Keratinocyte (primary cell): ENCODE results near the gene METTL8. TPM values are rescaled to one million over a fixed set of nuclear protein-coding genes. Genes with fewer than 3 reads are reported as not detected.
"Not testable (repeated sequence)": the region's sequence is repeated elsewhere in the genome, so short reads cannot be mapped to it uniquely, and the experiment has no call there.

Experiments
- DNase-seq: peaks from one replicate; pipeline ENCODE4 v3.0.0-alpha.2; 2011; ENCODE audit warnings: low read depth, missing footprints, low spot score
- FAIRE-seq: peaks from 2 replicates; lab custom pipeline; 2011; peaks lifted over from hg19 to GRCh38; lab: Jason Lieb, UNC
- H2AFZ ChIP-seq: 2 replicates; pipeline ENCODE4 v1.6.0; 2012; ENCODE audit warnings: low read length, control low read depth, inconsistent platforms; ENCODE audit not compliant: control insufficient read depth
- H3K27ac ChIP-seq: 2 replicates; pipeline ENCODE4 v1.5.1; 2011; ENCODE audit warnings: low read length; ENCODE audit not compliant: control insufficient read depth, insufficient read depth
- H3K27me3 ChIP-seq: 3 replicates; pipeline ENCODE4 v1.6.0; 2011; ENCODE audit warnings: low read length; ENCODE audit not compliant: control insufficient read depth, insufficient read depth; ENCODE audit errors: extremely low read depth
- H3K36me3 ChIP-seq, 2 experiments: 2 replicates in 1 of 2; 3 replicates in 1 of 2; pipeline ENCODE4 v1.5.1; 2011; ENCODE audit warnings: low read length in 2 of 2, mild to moderate bottlenecking in 1 of 2; ENCODE audit not compliant: control insufficient read depth in 2 of 2, insufficient read depth in 2 of 2; ENCODE audit errors: extremely low read depth in 1 of 2
- H3K4me1 ChIP-seq: 3 replicates; pipeline ENCODE4 v1.5.1; 2011; ENCODE audit warnings: low read length; ENCODE audit not compliant: control insufficient read depth, insufficient read depth; ENCODE audit errors: extremely low read depth
- H3K4me2 ChIP-seq: 3 replicates; pipeline ENCODE4 v1.6.0; 2011; ENCODE audit warnings: low read depth, low read length; ENCODE audit not compliant: control insufficient read depth, insufficient read depth; ENCODE audit errors: extremely low read depth
- H3K4me3 ChIP-seq, 3 experiments: fragments of 200-600 bp in 1 of 3; sonication (generic) in 1 of 3; 2 replicates in 2 of 3; 3 replicates in 1 of 3; pipeline ENCODE4 v1.5.1; 2011 to 2016; ENCODE audit warnings: low read length in 3 of 3, mild to moderate bottlenecking in 3 of 3, control low read depth in 2 of 3, inconsistent platforms in 1 of 3, low read depth in 1 of 3, mixed read lengths in 1 of 3, mixed run types in 1 of 3, moderate library complexity in 1 of 3; ENCODE audit not compliant: control insufficient read depth in 2 of 3, insufficient read depth in 2 of 3; ENCODE audit errors: extremely low read depth in 1 of 3
- H3K79me2 ChIP-seq: 2 replicates; pipeline ENCODE4 v1.6.0; 2012; ENCODE audit warnings: low read length; ENCODE audit not compliant: control insufficient read depth, insufficient read depth
- H3K9ac ChIP-seq: 3 replicates; pipeline ENCODE4 v1.6.0; 2011; ENCODE audit warnings: low read length; ENCODE audit not compliant: control insufficient read depth, insufficient read depth; ENCODE audit errors: extremely low read depth
- H3K9me1 ChIP-seq: 3 replicates; pipeline ENCODE4 v1.6.0; 2011; ENCODE audit warnings: low read length; ENCODE audit not compliant: control insufficient read depth, insufficient read depth; ENCODE audit errors: extremely low read depth
- H3K9me3 ChIP-seq: 2 replicates; pipeline ENCODE4 v1.5.1; 2012; ENCODE audit warnings: low read depth, low read length; ENCODE audit not compliant: control insufficient read depth
- H4K20me1 ChIP-seq: 3 replicates; pipeline ENCODE4 v1.6.0; 2011; ENCODE audit warnings: low read length; ENCODE audit not compliant: control insufficient read depth, insufficient read depth; ENCODE audit errors: extremely low read depth
- EZH2 ChIP-seq: IDR thresholded peaks from one replicate; pipeline ENCODE4 v1.6.1; 2012; ENCODE audit warnings: inconsistent platforms, mild to moderate bottlenecking, low read length, moderate library complexity
- dilution Hi-C: fragments of 300-500 bp; cut with MboI; formaldehyde crosslinking; loops from one replicate; pipeline ENCODE4 v1.7.0; 2020; ENCODE audit warnings: low sequenced_read_pairs; ENCODE audit not compliant: extremely low pct_ligation_motif_present
- polyA plus RNA-seq, 5 experiments: library from polyadenylated mRNA; depleted of rRNA in 3 of 5; stranded (reverse) in 3 of 5; stranded (forward) in 1 of 5; unstranded in 1 of 5; fragments of >200 nt; gene quantifications; 1 replicate in 1 of 5; 2 replicates in 3 of 5; 3 replicates in 1 of 5; pipeline versions ENCODE4 v1.2.1 to v1.2.3, GENCODE V29; 2011 to 2012; ENCODE audit warnings: missing spikeins in 2 of 5, low read depth in 1 of 5, low replicate concordance in 1 of 5
- TF ChIP-seq, protein P1 (sequence below), 3 experiments: IDR thresholded peaks in 1 of 3; conservative IDR thresholded peaks in 1 of 3; optimal IDR thresholded peaks in 1 of 3; 2 replicates in 2 of 3; 3 replicates in 1 of 3; pipeline versions ENCODE3 to v1.5.1; 2011; ENCODE audit warnings: low read length in 3 of 3, mild to moderate bottlenecking in 3 of 3, moderate library complexity in 2 of 3, control low read depth in 1 of 3, inconsistent platforms in 1 of 3; ENCODE audit not compliant: insufficient read depth in 2 of 3; ENCODE audit errors: extremely low read depth in 1 of 3

Gene METTL8
- polyA plus RNA-seq, 1 donor (not counting 4 experiments of a cell fraction or from before 2014, with no cell fraction given): 81.2 TPM

DNA sequence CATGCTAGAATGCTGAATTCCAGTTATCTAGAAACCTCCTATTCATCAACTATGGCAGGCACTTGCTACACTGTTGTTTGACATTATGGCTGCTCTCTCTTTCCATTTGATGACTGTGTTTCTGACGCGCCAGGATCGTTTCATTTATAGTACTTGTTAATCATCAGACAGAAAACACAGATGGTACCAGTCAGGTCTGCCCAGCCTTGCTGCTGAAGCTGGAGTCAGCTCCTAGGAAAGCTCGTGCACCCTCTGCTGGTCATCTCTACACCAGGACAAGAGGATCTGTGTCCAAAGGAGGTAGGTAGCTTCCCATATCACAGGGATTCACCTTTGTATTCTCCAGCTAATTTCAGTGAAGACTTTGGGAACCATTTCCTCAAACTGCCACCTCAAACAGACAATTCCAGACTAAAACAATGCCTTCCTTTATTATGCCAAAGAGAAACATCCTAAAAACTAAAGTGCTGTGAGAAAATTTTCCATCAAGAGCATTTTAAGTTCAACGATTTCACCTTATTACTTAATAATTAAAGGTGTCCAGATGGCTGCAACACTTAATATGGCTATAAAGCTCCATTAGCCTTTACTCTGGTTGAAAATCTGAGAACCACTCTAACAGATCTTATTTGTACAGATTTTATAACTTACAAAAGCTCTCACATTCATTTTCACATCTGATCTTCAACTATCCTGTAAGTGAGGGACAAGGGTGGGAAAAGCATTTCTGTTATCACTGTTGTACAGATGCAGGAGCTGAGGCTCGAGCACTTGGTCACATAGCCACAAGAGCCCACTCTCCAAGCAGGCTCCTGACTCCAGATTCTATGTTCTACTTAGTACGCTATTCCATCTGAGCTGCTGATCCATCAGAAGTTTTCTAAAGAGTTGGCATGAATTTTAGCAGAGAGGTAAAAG, 17.5 kb downstream of the METTL8 start:
- peak; percentile 88 for DNase-seq
- no peak for TF ChIP-seq EZH2
- TF ChIP-seq, protein P1, sequence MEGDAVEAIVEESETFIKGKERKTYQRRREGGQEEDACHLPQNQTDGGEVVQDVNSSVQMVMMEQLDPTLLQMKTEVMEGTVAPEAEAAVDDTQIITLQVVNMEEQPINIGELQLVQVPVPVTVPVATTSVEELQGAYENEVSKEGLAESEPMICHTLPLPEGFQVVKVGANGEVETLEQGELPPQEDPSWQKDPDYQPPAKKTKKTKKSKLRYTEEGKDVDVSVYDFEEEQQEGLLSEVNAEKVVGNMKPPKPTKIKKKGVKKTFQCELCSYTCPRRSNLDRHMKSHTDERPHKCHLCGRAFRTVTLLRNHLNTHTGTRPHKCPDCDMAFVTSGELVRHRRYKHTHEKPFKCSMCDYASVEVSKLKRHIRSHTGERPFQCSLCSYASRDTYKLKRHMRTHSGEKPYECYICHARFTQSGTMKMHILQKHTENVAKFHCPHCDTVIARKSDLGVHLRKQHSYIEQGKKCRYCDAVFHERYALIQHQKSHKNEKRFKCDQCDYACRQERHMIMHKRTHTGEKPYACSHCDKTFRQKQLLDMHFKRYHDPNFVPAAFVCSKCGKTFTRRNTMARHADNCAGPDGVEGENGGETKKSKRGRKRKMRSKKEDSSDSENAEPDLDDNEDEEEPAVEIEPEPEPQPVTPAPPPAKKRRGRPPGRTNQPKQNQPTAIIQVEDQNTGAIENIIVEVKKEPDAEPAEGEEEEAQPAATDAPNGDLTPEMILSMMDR (optimal IDR thresholded peaks at IDR 0.05 in 1 of 3, IDR thresholded peaks at IDR 0.05 in 1 of 3, conservative IDR thresholded peaks at IDR 0.05 in 1 of 3; ENCODE audit: extremely low read depth in 1 of 3, insufficient read depth in 2 of 3, low read length in 3 of 3): peak; percentile 86 to 95 (median 95)
- H3K9me1 ChIP-seq: no peaks in the 10 kb centered on the region
- peaks cover 14% of the 10 kb centered on the region for H3K4me1 ChIP-seq
- no peak overlapping the region for H3K4me3 ChIP-seq
- peak overlapping the region; percentile 32 for H2AFZ ChIP-seq
- no peaks in the 10 kb centered on the region for H3K36me3 ChIP-seq
- FAIRE-seq: peak; percentile 90
- no peaks in the 10 kb centered on the region for H3K27me3 ChIP-seq
- peak overlapping the region; percentile 59 for H3K4me2 ChIP-seq
- H3K9ac ChIP-seq: no peak overlapping the region
- dilution Hi-C loops: no loop called here
- H3K79me2 ChIP-seq: peaks cover 65% of the 10 kb centered on the region
- no peaks in the 10 kb centered on the region for H4K20me1 ChIP-seq
- H3K9me3 ChIP-seq: no peaks in the 10 kb centered on the region
- no peak overlapping the region for H3K27ac ChIP-seq

DNA sequence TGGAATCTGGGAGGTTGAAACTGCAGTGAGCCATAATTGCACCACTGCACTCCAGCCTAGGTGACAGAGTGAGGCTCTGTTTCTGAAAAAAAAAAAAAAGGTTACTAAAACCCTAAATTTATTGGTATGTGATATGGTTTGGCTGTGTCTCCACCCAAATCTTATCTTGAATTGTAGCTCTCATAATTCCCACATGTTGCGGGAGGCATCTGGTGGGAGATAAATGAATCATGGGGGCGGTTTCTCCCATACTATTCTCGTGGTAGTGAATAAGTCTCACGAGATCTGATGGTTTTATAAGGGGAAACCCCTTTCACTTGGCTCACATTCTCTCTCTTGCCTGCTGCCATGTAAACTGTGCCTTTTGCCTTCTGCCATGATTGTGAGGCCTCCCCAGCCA, 19.1 kb downstream of the METTL8 start:
- H3K9me1 ChIP-seq, dilution Hi-C loops, H3K4me3 ChIP-seq, H3K27ac ChIP-seq, H3K9ac ChIP-seq, H3K9me3 ChIP-seq, H3K4me2 ChIP-seq, DNase-seq, H2AFZ ChIP-seq, H3K36me3 ChIP-seq, H4K20me1 ChIP-seq, FAIRE-seq, H3K27me3 ChIP-seq: not testable (repeated sequence)
- Histone ChIP-seq H3K4me1 (peaks cover 27% of the 10 kb centered on the region), H3K79me2 (peaks cover 57% of the 10 kb centered on the region)
